ENCODE results near the gene KNG1.

KNG1 gene

GRCh38 chr3:186757686-186758220 lies 40.6 kb downstream of the KNG1 start:
- TF ChIP-seq, protein P1, sequence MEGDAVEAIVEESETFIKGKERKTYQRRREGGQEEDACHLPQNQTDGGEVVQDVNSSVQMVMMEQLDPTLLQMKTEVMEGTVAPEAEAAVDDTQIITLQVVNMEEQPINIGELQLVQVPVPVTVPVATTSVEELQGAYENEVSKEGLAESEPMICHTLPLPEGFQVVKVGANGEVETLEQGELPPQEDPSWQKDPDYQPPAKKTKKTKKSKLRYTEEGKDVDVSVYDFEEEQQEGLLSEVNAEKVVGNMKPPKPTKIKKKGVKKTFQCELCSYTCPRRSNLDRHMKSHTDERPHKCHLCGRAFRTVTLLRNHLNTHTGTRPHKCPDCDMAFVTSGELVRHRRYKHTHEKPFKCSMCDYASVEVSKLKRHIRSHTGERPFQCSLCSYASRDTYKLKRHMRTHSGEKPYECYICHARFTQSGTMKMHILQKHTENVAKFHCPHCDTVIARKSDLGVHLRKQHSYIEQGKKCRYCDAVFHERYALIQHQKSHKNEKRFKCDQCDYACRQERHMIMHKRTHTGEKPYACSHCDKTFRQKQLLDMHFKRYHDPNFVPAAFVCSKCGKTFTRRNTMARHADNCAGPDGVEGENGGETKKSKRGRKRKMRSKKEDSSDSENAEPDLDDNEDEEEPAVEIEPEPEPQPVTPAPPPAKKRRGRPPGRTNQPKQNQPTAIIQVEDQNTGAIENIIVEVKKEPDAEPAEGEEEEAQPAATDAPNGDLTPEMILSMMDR (IDR thresholded peaks at IDR 0.05): no peak
- Histone ChIP-seq H3K27ac (no peak overlapping the region), H3K4me3 (no peak overlapping the region)
- DNase-seq (ENCODE audit: low spot score): no peak

DNA sequence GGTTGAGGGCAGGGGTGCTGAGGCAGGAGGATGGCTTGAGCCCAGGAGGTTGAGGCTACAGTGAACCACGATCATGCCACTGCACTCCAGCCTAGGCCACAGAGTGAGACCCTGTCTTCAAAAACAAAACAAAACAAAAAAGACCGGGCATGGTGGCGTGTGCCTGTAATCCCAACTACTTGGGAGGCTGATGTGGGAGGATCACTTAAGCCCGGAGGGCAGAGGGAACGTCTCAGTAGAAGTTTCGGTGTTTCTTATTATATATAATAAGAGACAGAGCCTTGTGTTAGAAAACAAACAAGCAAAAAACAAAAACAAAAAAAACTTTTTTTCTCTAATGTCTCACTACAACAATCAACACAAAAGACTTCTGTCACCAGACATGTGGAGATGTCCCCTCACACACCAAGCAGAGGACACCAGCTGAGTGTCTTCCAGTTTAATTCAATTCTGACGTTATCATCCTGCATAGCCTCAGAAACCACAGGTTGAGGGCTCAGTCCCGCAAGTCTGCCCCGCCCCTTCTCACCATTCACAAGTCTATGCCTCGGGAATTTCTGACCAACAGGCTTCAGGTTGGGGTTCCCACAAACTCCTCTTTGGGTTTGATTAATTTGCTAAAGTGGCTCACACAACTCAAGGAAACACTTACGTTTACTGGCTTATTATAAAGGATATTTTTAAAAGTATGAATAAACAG lies 42.2 kb downstream of the KNG1 start:
- TF ChIP-seq, protein P1 (IDR thresholded peaks at IDR 0.05): no peak
- no peak for DNase-seq (ENCODE audit: low spot score)
- no peak overlapping the region for H3K27ac ChIP-seq
- H3K4me3 ChIP-seq: no peak overlapping the region

- TF ChIP-seq, protein P1 (IDR thresholded peaks at IDR 0.05): no peak
- no peak overlapping the region for H3K27ac ChIP-seq
- no peak for DNase-seq (ENCODE audit: low spot score)
Measured at GRCh38 chr3:186760141-186760833, 43.1 kb downstream of the KNG1 start.

DNA sequence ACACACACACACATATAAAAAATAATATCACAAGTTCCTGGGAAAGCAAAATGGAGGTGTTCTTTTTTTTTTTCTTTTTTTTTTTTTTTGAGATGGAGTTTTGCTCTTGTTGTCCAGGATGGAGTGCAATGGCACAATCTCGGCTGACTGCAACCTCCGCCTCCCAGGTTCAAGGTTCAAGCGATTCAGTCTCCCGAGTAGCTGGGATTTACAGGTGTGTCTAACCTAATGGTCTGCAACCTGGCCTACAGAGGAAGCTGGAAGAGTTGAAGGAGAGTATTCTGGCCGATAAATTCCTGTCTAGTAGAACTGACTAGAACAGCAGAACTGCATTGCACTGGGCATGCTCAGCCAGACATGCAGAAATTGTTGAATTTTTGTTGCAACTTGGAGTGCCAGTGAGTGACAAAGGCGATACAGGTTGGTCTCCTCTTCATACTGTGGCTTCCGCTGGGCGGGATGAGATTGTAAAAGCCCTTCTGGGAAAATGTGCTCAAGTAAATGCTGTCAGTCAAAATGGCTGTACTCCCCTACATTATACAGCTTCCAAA lies 43.8 kb downstream of the KNG1 start:
- H3K27ac ChIP-seq: no peak overlapping the region
- TF ChIP-seq, protein P1 (IDR thresholded peaks at IDR 0.05): no peak
- H3K4me3 ChIP-seq: no peak overlapping the region
- DNase-seq (ENCODE audit: low spot score): no peak

More at GRCh38 chr3:186760141-186760833, 43.1 kb downstream of the KNG1 start:
- no peak overlapping the region for H3K4me3 ChIP-seq

GRCh38 chr3:186772281-186772694 lies 55.1 kb downstream of the KNG1 start:
- H3K4me3 ChIP-seq: peak overlapping the region; percentile 83
- H3K27ac ChIP-seq: peak overlapping the region; percentile 32 to 67
- no peak for DNase-seq (ENCODE audit: low spot score)
- TF ChIP-seq, protein P1 (IDR thresholded peaks at IDR 0.05): no peak

GRCh38 chr3:186772701-186773417 lies 55.7 kb downstream of the KNG1 start:
- Histone ChIP-seq H3K4me3 (peak overlapping the region; percentile 83), H3K27ac (peak overlapping the region; percentile 32 to 67)
- DNase-seq (ENCODE audit: low spot score): peak; percentile 75
- TF ChIP-seq, protein P1 (IDR thresholded peaks at IDR 0.05): no peak
